NCI-H526 (cell line): ENCODE data around the gene SEMA3G.

Source experiments
- DNase-seq, 2 experiments: peaks; one replicate each; lab custom pipeline; 2025; lab: John Stamatoyannopoulos, UW

The SEMA3G gene

DNA sequence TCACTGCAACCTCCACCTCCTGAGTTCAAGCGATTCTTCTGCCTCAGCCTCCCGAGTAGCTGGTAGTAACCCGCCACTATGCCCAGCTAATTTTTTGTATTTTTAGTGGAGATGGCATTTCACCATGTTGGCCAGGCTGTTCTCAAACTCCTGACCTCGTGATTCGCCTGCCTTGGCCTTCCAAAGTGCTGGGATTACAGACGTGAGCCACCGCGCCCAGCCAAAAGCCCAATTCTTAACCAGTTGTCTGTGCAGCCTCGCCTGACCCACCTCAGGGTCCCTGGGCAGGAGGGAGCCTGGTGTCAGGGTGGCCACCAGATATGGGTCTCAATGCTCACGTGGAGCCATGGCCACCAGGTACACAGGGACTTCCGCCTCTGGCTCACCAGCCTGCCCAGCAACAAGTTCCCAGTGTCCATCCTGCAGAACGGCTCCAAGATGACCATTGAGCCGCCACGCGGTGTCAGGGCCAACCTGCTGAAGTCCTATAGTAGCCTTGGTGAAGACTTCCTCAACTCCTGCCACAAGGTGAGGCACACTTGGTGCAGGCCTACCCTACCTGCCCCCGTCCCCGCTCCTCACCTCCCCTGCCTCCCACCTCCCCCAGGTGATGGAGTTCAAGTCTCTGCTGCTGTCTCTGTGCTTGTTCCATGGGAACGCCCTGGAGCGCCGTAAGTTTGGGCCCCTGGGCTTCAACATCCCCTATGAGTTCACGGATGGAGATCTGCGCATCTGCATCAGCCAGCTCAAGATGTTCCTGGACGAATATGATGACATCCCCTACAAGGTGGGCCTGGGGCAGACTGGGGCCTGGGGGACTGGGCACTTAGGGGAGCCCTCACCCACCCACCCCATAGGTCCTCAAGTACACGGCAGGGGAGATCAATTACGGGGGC, 48.6 kb downstream of the SEMA3G start:
- no peak for DNase-seq

DNA sequence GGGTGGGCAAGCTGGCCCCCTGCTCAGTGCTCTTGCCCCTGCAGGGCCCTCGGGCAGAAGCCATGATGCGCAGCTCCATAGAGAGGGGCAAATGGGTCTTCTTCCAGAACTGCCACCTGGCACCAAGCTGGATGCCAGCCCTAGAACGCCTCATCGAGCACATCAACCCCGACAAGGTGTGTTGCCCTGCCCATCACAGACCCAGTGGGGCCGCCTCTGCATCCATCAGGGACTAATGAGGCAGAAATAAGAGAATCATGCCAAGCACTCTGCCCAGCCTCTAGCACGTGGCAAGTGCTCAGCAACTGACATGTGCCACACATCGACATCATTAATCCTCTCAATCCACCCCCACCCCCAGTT, 49.4 kb downstream of the SEMA3G start:
- no peak for DNase-seq

DNA sequence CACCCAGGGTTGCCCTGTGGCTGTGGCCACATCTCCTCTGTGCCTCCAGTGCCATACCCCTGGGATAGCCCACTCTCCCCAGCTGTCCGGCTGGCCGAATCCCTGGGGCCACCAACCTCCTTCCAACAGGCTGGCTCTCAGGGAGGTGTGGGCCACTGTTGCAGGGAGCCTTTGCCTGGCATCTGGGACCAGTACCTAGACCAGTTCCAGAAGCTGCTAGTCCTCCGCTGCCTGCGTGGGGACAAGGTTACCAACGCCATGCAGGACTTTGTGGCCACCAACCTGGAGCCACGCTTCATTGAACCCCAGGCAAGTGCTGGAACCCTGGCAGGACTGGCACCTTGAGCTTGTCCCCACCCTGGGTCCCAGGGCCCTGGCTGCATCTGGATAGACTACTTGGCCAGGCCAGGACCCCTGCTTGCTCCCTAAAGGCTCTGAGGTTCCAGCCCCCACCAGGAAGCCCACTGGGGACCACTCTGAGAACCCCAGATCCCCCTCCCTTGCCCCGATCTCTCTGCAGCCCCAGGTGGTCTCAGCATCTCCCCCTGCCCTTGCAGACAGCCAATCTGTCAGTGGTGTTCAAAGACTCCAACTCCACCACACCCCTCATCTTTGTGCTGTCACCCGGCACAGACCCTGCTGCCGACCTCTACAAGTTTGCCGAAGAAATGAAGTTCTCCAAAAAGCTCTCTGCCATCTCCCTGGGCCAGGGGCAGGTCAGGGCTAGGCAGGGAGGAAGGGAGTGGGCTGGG, 50.0 kb downstream of the SEMA3G start:
- no peak for DNase-seq

DNA sequence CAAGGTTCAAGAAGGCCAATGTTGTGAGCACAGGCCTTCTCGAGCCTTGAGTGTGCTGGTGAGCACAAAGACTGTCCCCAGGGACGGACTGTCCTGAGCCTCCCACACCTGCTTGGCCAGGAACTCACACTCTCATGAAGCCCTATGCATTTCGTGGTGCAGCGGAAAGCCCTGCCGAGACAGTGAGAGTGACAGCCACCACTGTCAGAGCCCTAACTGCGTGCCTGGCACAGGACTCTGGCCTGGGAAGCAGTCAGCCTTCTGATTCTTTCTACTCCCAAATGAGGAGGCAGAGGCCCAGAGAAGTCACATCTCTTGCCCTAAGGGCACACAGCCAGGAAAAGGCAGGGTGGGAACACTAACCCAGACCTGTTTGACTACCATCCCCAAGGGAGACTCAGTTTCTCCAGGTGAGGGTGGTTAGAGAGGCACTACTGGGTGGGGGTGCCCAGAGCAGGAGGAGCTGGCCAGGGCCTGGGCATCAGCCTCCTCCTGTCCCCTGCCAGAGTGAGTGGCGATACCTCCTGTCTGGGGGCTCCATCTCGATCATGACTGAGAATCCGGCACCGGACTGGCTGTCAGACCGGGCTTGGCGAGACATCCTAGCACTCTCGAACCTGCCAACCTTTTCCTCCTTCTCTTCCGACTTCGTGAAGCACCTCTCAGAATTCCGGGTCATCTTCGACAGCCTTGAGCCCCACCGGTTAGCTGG, 50.8 kb downstream of the SEMA3G start:
- DNase-seq: no peak

DNA sequence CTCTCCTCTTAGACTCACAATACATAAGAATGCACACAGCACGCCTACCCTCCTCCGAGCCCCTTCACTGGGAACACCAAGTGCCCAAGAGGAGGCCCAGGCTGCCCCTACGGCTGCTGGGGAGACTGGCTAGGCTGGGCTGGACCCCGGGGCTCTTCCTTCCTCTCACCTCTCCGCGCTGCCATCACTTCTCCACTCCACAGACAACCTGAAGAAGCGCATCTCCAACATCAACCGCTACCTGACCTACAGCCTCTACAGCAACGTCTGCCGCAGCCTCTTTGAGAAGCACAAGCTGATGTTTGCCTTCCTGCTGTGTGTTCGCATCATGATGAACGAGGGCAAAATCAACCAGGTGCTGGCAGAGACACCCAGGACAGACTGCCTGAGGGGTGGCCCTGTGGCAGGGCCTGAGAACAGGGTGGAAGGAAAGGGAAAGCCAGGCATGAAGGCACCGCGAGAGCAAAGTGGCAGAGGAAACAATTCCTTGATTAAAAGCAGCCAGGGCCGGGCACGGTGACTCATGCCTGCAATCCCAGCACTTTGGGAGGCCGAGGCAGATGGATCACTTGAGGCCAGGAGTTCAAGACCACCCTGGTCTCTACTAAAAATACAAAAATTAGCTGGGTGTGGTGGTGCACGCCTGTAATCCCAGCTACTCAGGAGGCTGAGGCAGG, 51.6 kb downstream of the SEMA3G start:
- DNase-seq: no peak

DNA sequence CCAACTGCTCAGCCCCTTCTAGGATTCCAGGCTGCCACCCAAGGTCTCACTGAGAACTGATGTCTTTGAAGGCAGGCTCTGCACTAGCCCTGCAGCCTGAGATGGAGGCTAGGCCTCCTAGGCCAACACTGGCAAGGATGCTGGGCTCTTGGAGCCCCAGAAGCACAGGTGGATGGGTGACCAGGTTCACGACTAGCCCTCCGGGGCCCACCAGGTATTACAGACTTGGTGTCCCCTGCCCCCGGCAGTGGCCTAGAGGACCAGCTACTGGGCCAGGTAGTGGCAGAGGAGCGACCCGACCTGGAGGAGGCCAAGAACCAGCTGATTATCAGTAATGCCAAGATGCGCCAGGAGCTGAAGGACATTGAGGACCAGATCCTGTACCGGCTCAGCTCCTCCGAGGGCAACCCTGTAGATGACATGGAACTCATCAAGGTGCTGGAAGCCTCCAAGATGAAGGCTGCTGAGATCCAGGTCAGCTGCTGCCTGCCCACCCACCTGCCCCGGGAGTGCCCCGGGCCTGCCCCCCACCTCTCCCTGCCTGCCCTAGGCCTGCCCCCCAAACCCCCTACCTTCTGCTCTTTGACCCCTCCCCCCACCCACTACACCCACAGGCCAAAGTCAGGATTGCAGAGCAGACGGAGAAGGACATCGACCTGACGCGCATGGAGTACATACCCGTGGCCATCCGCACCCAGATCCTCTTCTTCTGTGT, 52.5 kb downstream of the SEMA3G start:
- no peak for DNase-seq

DNA sequence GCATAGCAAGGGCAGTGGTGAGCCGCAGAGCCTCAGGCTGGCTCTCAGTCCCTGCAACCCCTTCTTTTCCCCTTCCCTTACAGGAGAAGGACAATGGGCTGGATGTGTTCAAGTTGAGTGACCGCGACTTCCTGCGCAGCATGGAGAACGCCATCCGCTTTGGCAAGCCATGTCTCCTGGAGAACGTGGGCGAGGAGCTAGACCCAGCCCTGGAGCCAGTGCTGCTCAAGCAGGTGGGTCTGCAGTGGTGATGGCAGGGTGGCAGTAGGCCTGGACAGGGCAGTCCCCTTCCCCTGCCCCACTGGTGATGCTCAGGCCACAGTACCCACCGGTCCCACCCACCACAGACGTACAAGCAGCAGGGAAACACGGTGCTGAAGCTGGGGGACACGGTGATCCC, 53.8 kb downstream of the SEMA3G start:
- DNase-seq: no peak

DNA sequence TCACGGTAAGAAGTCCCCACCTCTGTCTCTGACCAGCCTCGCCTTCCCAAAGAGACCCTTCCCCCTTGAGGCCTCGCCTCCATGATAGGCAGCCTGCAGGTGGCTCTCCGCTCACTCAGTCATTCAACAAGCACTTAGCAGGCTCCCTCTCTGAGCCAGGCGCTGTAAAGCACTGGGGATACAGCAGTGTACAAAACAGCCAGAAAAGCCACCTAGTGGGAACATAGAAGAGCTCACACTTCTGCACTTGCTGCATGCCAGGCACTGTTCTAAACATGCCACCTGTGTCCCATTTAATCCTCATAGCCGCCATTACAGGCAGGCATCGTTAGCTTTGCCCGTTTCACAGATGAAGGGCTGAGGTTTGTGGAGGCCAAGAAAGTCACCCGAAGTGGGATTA, 56.0 kb downstream of the SEMA3G start:
- DNase-seq: peak in 1 of 2 experiments; percentile 34

DNA sequence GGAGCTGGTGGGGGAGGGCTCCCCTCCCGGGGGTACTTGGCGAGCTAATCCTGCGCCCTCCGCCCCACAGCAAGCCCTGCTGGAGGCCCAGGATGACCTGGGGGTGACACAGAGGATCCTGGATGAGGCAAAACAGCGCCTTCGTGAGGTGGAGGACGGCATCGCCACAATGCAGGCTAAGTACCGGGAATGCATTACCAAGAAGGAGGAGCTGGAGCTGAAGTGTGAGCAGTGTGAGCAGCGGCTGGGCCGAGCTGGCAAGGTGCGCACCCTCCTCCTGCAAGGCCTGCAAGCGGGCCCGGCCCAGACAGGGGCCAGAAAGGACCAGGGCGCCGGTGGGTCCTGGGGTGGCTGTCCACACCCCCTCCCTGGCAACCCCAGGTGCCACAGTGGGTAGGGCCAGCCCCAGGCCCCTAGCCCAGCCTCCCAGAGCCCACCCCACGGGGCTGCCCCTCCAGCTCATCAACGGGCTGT, 56.5 kb downstream of the SEMA3G start:
- no peak for DNase-seq

DNA sequence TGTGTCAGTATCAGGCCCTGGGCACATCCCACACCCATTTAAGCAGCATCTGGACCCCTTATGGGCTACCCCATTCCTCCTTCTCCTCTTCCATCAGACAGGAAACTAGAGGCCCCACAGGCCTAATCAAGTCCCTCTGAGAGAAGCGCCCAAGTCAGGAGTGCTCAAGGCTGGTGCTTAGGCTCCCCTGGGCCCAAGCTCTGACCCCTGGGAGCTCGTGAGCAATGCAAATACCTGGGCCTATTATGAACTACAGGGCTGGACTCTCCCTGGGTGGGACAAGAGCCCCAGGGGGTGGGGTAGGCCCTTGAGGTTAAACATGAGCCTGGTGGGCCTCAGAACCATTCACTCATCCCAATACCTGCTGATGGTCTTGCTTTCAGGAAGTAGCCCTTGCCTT, 57.4 kb downstream of the SEMA3G start:
- DNase-seq: no peak

DNA sequence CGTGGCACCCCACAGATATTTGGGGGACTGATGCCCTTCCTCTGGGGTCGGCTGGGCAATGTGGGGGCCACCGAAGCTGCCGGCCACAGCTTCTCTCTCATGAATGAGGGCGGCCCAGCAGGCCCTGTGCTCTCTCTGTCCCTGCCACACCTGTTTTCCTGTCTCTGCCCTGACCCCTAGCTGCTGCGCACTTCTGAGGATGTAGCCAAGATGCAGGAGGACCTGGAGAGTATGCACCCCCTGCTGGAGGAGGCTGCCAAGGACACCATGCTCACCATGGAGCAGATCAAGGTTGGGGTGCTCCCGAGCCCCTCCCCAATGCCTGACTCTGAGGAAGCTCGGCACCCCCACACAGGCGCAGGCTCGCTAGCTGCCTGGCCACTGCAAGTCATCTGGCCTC, 59.7 kb downstream of the SEMA3G start:
- peak; percentile 74 to 93 for DNase-seq

DNA sequence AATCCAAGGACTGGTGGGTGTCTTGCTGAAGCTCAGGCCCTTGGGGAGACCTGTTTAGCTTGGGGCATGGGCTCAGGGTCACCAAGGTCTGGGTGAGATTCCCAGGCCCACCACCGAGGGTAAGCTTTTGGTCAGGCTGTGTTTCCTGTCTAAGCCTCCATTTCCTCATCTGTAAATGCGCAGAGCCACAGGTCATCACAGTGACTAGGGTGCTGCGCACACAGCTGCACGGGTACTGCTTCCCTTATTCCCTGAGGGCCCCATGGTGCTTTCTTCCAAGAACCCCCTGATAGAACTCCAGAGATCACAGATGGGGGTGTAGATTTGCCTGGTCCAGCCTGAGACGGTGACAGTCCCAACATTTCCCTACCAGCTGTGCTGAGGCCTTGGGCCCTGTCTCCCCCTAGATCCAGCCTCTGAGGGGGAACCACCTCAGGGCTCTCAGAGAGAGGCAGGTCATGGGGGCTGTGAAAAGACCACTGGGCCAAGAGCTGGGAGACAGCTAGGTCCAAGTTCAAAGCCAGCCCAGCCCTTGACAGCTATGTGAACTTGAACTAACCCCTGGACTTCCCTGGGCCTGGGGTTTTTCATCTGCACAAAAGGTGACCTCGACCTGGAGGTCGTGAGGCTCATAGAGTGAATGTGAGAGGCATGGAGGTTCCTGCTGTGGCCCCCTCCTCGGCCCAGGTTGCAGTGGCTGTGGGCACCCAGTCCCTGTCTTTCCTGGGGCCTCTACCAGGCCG, 60.7 kb downstream of the SEMA3G start:
- DNase-seq: no peak

DNA sequence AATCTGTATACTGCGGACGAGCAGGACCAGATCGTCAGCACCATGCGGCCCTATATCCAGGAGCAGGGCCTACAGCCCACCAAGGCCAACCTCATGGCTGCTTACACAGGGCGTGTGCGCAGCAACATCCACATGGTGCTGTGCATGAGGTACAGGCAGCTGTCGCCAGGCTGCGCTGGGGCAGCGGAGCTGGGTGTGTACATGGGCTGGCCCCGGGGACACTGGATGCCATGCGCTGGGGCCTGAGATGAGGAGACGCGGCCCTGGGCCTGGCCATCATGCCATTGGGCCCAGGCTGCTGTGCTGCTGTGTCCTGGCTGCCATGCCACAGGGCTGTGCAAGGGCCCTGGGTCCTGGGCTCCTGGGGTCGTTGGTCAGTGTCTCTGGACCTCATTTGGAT, 61.5 kb downstream of the SEMA3G start:
- no peak for DNase-seq
